Muscle of back (tissue), 10 donors: ENCODE data around the gene ATXN8OS. TPM values are rescaled to one million over a fixed set of nuclear protein-coding genes. Genes with fewer than 3 reads are reported as not detected.

ENCODE experiments used
- polyA plus RNA-seq, 10 donors: library from polyadenylated mRNA; unstranded; fragments of 120-200 nt; gene quantifications; one replicate each; pipeline ENCODE4 v1.2.1, GENCODE V29; 2013; ENCODE audit not compliant: insufficient read length in 10 of 10

Gene ATXN8OS
- polyA plus RNA-seq, 10 donors, result 0.23 to 0.48 (median 0.29) TPM; not detected in 5

Other genes starting within 250 kb of the ATXN8OS start
- gene KLHL1, start 626 bp downstream of the ATXN8OS start, polyA plus RNA-seq, result under 1 TPM in 2 of 10 donors, not detected in 8; 0.04 to 0.05 TPM